B cell (primary cell): ENCODE measurements around the gene DHX35. TPM values are rescaled to one million over a fixed set of nuclear protein-coding genes. Genes with fewer than 3 reads are reported as not detected.

Source experiments
- ATAC-seq: fragments of 200-7000 bp; cut with Tn5 transposase; one replicate; pipeline ENCODE4 v1.10.0; 2021; ENCODE audit warnings: low read depth, mild to moderate bottlenecking, moderate number of reproducible peaks, moderate library complexity
- CTCF ChIA-PET: fragments of 350-600 bp; sonication (Branson Sonifier 250); formaldehyde crosslinking; loops from one replicate; lab custom pipeline; 2021; ENCODE audit warnings: antibody characterized with exemption, inconsistent platforms; lab: Charles Lee
- POLR2A ChIA-PET: fragments of 350-600 bp; sonication (Branson Sonifier 250); formaldehyde crosslinking; loops from one replicate; lab custom pipeline; 2021; ENCODE audit warnings: antibody characterized with exemption; lab: Charles Lee
- DNase-seq: peaks from one replicate; pipeline ENCODE4 v3.0.0; 2013
- H2AFZ ChIP-seq: 2 replicates; pipeline ENCODE4 v1.6.1; 2012; ENCODE audit warnings: mild to moderate bottlenecking, low read depth, low read length; ENCODE audit not compliant: insufficient read depth, poor library complexity, severe bottlenecking
- H3K27ac ChIP-seq, 2 donors: 1 replicate in 1 of 2; 2 replicates in 1 of 2; pipeline ENCODE4 v1.5.1; 2012 to 2013; ENCODE audit warnings: low read length in 2 of 2, mild to moderate bottlenecking in 2 of 2, moderate library complexity in 1 of 2
- H3K27me3 ChIP-seq, 4 experiments: fragments of 200-600 bp in 1 of 4; sonication (generic) in 1 of 4; replicated peaks in 1 of 4; 1 replicate in 2 of 4; 2 replicates in 2 of 4; pipeline versions ENCODE4 v1.6.1 to v1.7.0; 2013 to 2016; ENCODE audit warnings: low read length in 3 of 4, mild to moderate bottlenecking in 2 of 4, mixed read lengths in 1 of 4, moderate library complexity in 1 of 4; ENCODE audit not compliant: insufficient read depth in 4 of 4, control insufficient read depth in 3 of 4; ENCODE audit errors: control extremely low read depth in 1 of 4
- H3K36me3 ChIP-seq, 2 experiments: replicated peaks in 1 of 2; 1 replicate in 1 of 2; 2 replicates in 1 of 2; pipeline versions ENCODE4 v1.6.1 to v1.7.1; 2013; ENCODE audit warnings: low read length in 1 of 2; ENCODE audit not compliant: insufficient read depth in 2 of 2, control insufficient read depth in 1 of 2; ENCODE audit errors: control extremely low read depth in 1 of 2, extremely low read depth in 1 of 2
- H3K4me1 ChIP-seq, 2 donors: fragments of 200-600 bp in 1 of 2; sonication (generic) in 1 of 2; 1 replicate in 1 of 2; 2 replicates in 1 of 2; pipeline versions ENCODE4 v1.5.1 to v1.6.1; 2013 to 2017; ENCODE audit warnings: low read length in 2 of 2; ENCODE audit not compliant: control insufficient read depth in 2 of 2, insufficient read depth in 2 of 2
- H3K4me2 ChIP-seq: replicated peaks from 2 replicates; pipeline ENCODE3; 2012; ENCODE audit warnings: mild to moderate bottlenecking, low read depth, low read length; ENCODE audit not compliant: poor library complexity, severe bottlenecking
- H3K4me3 ChIP-seq, 5 experiments: fragments of 200-600 bp in 1 of 5; sonication (generic) in 1 of 5; 1 replicate in 3 of 5; 2 replicates in 2 of 5; pipeline versions ENCODE4 v1.5.1 to v1.7.0; 2011 to 2016; ENCODE audit warnings: low read length in 4 of 5, mild to moderate bottlenecking in 4 of 5, low read depth in 2 of 5, control low read depth in 1 of 5, moderate library complexity in 1 of 5; ENCODE audit not compliant: insufficient read depth in 1 of 5; ENCODE audit errors: control extremely low read depth in 1 of 5, extremely low read depth in 1 of 5
- H3K79me2 ChIP-seq: fragments of 200-600 bp; sonication (generic); one replicate; pipeline ENCODE4 v1.6.0; 2016; ENCODE audit warnings: low read length; ENCODE audit not compliant: control insufficient read depth, insufficient read depth
- H3K9ac ChIP-seq: fragments of 200-600 bp; sonication (generic); 2 replicates; pipeline ENCODE4 v1.6.1; 2017; ENCODE audit warnings: mild to moderate bottlenecking, low read length, moderate library complexity
- H3K9me3 ChIP-seq, 3 donors: one replicate each; pipeline versions ENCODE4 v1.6.1 to v1.7.1; 2013; ENCODE audit warnings: low read length in 2 of 3; ENCODE audit not compliant: control insufficient read depth in 2 of 3, insufficient read depth in 1 of 3; ENCODE audit errors: control extremely low read depth in 1 of 3
- H4K20me1 ChIP-seq: 2 replicates; pipeline ENCODE4 v1.6.0; 2012; ENCODE audit warnings: mild to moderate bottlenecking, low read length; ENCODE audit not compliant: insufficient read depth, control insufficient read depth, poor library complexity, severe bottlenecking
- H3K27ac Mint-ChIP-seq: one replicate; pipeline ENCODE4 v1.8.0; 2021; ENCODE audit warnings: mixed read lengths
- H3K27me3 Mint-ChIP-seq: one replicate; pipeline ENCODE4 v1.8.0; 2021; ENCODE audit warnings: mixed read lengths
- H3K4me1 Mint-ChIP-seq: one replicate; pipeline ENCODE4 v1.8.0; 2021; ENCODE audit warnings: mixed read lengths
- H3K4me3 Mint-ChIP-seq: one replicate; pipeline ENCODE4 v1.8.0; 2021; ENCODE audit warnings: mixed read lengths
- H3K9me3 Mint-ChIP-seq: one replicate; pipeline ENCODE4 v1.8.0; 2022; ENCODE audit warnings: mixed read lengths; ENCODE audit not compliant: insufficient read depth
- CTCF ChIP-seq: fragments of 200-600 bp; IDR thresholded peaks from one replicate; pipeline ENCODE4 v1.8.0; 2022; ENCODE audit warnings: antibody characterized with exemption, mild to moderate bottlenecking
- EZH2 ChIP-seq: IDR thresholded peaks from 2 replicates; pipeline ENCODE4 v1.6.1; 2012; ENCODE audit warnings: borderline replicate concordance, low read depth, mild to moderate bottlenecking, moderate library complexity, low read length; ENCODE audit not compliant: insufficient read depth, poor library complexity, severe bottlenecking
- WGBS: methylation state at CpG from one replicate; pipeline ENCODE4 v1.1.5; 2013; ENCODE audit warnings: missing lambda C conversion rate; ENCODE audit not compliant: insufficient coverage; 5-methylcytosine and 5-hydroxymethylcytosine counted together
- intact Hi-C: fragments of 100-400 bp; cut with micrococcal nuclease; formaldehyde crosslinking; loops from one replicate; pipeline ENCODE4 v1.10.0; 2022
- polyA plus RNA-seq: library from polyadenylated mRNA; depleted of rRNA; stranded (reverse); fragments of >200 nt; gene quantifications from 2 replicates; pipeline ENCODE4 v1.2.3, GENCODE V29; 2012
- total RNA-seq, 2 donors: library from RNA; stranded (reverse); fragments of 120-200 nt in 1 of 2; gene quantifications; 1 replicate in 1 of 2; 2 replicates in 1 of 2; pipeline versions ENCODE4 v1.2.3 to v1.2.4, GENCODE V29; 2013 to 2022

DHX35 gene
- total and polyA plus RNA-seq, 2 donors (not counting 1 experiment from before 2014, with no cell fraction given) = 7.5 to 12.4 TPM

GRCh38 chr20:39025883-39026282 lies 63.7 kb downstream of the DHX35 start:
- no peak for DNase-seq
- H2AFZ ChIP-seq = no peak overlapping the region
- no peaks in the 10 kb centered on the region for H3K27me3 ChIP-seq
- CTCF ChIA-PET = interaction anchor here (1.6 kb wide), 1 partner anchor 23 kb away, joined by 5 read pairs; no protein-coding TSS in a partner anchor
- POLR2A ChIA-PET = no interaction called here
- no peak overlapping the region for H3K27ac ChIP-seq
- Mint-ChIP-seq H3K4me1 (peaks cover 2% of the 10 kb centered on the region), H3K27me3 (no peaks in the 10 kb centered on the region), H3K4me3 (no peak overlapping the region), H3K9me3 (no peaks in the 10 kb centered on the region), H3K27ac (no peak overlapping the region)
- intact Hi-C loops = no loop called here
- peaks cover 7 to 54% of the 10 kb centered on the region in 2 experiments for H3K36me3 ChIP-seq
- no peak overlapping the region for H3K4me3 ChIP-seq
- no peak for TF ChIP-seq CTCF
- no peak for TF ChIP-seq EZH2
- no peaks in the 10 kb centered on the region for H3K79me2 ChIP-seq
- H3K4me1 ChIP-seq = peaks cover 0 to 3% of the 10 kb centered on the region in 2 donors
- no peak for ATAC-seq
- H3K9me3 ChIP-seq = no peaks in the 10 kb centered on the region
- no peak overlapping the region for H3K9ac ChIP-seq
- H3K4me2 ChIP-seq = no peak overlapping the region
- no peaks in the 10 kb centered on the region for H4K20me1 ChIP-seq
- WGBS = 60% methylated on average over 1 of the region's 9 CpGs

GRCh38 chr20:39029364-39029763 lies 67.2 kb downstream of the DHX35 start:
- no peaks in the 10 kb centered on the region for H3K9me3 ChIP-seq
- WGBS = 100% methylated on average over 4 of the region's 5 CpGs
- no peaks in the 10 kb centered on the region for H3K27me3 ChIP-seq
- Mint-ChIP-seq H3K27me3 (no peaks in the 10 kb centered on the region), H3K27ac (no peak overlapping the region), H3K4me1 (peaks cover 2% of the 10 kb centered on the region), H3K4me3 (no peak overlapping the region), H3K9me3 (no peaks in the 10 kb centered on the region)
- H3K27ac ChIP-seq = no peak overlapping the region
- intact Hi-C loops = no loop called here
- H3K4me3 ChIP-seq = no peak overlapping the region
- ATAC-seq (no peak), DNase-seq (no peak)
- peaks cover 0 to 3% of the 10 kb centered on the region in 2 donors for H3K4me1 ChIP-seq
- H3K36me3 ChIP-seq = peaks cover 3 to 38% of the 10 kb centered on the region in 2 experiments
- no peak overlapping the region for H2AFZ ChIP-seq
- H3K9ac ChIP-seq = no peak overlapping the region
- H4K20me1 ChIP-seq = no peaks in the 10 kb centered on the region
- TF ChIP-seq CTCF = no peak
- no peak for TF ChIP-seq EZH2
- ChIA-PET POLR2A (no interaction called here), CTCF (interaction anchor here (0.7 to 1.6 kb wide), 2 partner anchors 20 to 154 kb away, joined by 4 to 5 read pairs; no protein-coding TSS in a partner anchor)
- no peak overlapping the region for H3K4me2 ChIP-seq
- no peaks in the 10 kb centered on the region for H3K79me2 ChIP-seq
